Fibroblast of the aortic adventitia (primary cell): ENCODE measurements around the gene TBX4. TPM values are rescaled to one million over a fixed set of nuclear protein-coding genes. Genes with fewer than 3 reads are reported as not detected.

Experiments used
- DNase-seq: peaks from one replicate; pipeline ENCODE4 v3.0.0-alpha.2; 2010; ENCODE audit warnings: low read depth
- H3K4me3 ChIP-seq: 2 replicates; pipeline ENCODE4 v1.5.1; 2011; ENCODE audit warnings: low read depth, mild to moderate bottlenecking, control low read depth, low read length, moderate library complexity
- total RNA-seq: library from RNA; depleted of rRNA; stranded (reverse); fragments of >200 nt; gene quantifications from 2 replicates; pipeline ENCODE4 v1.2.3, GENCODE V29; 2012; ENCODE audit warnings: low replicate concordance
- TF ChIP-seq, protein P1 (sequence below): IDR thresholded peaks from 2 replicates; pipeline ENCODE4 v1.5.1; 2011; ENCODE audit warnings: mild to moderate bottlenecking, low read length, control low read depth, inconsistent platforms; ENCODE audit not compliant: insufficient read depth

Gene TBX4
- total RNA-seq, 1 donor = not detected

DNA sequence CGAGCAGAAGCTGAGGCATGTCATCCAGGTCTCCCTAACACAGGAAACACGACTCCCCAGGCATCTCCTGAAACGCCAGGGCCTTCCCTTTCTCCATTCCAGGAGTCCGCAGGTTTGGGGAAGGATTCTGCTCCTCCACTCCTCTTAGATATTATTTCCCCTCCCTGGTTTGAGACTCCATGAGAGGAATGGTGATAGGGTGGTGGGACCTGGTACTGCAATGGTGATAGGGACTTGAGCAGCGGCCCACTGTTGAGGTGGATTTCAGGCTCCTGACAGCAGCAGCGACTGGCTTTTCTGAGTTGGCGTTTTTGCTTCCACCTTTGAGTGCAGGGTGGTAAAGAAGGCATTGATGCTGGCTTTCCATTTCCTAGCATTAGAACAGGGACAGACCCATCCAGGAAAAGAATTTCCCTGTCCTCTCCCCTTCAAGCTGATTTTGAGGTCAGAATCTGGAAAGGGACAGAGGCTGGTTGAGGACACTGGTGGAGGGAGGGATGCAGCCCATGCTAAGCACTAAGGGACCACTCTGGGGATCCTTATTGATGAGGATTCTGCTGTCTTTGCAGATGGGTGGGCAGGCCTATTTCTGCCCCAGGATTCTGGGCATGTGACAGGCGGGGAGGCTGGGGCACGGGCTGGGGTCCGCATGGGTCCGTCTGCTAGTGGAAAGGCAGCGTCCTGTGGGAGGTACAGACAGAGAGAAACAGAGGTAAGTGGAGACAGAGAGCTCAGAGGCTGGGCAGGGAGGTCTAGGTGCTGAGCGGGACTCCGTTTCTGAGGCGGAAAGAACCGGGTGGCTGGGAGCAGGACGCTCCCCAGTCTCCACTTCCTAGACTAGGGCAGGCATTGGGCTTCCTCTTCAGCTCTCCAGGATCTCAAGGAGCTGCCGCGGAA lies 1.3 kb upstream of the TBX4 start:
- TF ChIP-seq, protein P1, sequence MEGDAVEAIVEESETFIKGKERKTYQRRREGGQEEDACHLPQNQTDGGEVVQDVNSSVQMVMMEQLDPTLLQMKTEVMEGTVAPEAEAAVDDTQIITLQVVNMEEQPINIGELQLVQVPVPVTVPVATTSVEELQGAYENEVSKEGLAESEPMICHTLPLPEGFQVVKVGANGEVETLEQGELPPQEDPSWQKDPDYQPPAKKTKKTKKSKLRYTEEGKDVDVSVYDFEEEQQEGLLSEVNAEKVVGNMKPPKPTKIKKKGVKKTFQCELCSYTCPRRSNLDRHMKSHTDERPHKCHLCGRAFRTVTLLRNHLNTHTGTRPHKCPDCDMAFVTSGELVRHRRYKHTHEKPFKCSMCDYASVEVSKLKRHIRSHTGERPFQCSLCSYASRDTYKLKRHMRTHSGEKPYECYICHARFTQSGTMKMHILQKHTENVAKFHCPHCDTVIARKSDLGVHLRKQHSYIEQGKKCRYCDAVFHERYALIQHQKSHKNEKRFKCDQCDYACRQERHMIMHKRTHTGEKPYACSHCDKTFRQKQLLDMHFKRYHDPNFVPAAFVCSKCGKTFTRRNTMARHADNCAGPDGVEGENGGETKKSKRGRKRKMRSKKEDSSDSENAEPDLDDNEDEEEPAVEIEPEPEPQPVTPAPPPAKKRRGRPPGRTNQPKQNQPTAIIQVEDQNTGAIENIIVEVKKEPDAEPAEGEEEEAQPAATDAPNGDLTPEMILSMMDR = no peak
- no peak for DNase-seq
- no peak overlapping the region for H3K4me3 ChIP-seq

DNA sequence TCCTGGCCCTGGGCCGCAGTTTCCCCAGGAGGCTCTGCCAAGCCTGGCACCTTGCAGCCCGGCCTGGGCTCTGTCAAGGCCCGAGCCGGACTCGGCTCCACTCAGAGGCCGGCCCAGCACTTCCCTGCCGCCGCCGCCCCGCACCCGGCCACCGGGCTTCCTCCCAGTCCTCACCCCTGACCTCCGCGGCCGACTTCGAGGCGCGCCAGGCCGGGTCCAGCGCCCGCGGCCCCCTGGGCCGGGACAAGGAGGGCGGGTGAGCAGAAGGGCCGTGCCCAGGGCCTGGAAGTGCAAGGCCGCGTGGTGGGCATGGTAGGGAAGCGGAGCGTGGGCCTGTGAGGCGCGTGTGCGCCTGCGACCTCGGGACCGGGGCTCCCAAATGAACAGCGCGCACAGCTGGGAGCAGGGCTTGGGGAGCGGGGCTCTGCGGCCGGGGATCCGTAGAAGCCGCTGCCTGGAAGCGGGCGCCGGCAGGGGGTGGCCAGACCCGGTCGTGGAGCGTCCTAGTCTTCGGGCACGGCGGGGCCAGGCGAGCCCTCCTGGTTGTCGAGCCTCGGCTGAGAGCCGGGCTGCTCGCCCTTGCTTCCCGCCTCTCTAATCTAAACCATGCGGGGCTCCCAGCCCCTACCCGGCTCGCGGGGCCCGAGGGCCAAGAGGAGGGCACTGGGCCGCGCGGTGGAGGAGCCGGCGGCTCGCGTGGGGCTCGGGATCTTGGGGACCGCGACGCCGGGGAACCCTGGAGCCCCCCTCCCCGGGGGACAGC lies 503 bp upstream of the TBX4 start:
- TF ChIP-seq, protein P1 = no peak
- no peak for DNase-seq
- H3K4me3 ChIP-seq = no peak overlapping the region

DNA sequence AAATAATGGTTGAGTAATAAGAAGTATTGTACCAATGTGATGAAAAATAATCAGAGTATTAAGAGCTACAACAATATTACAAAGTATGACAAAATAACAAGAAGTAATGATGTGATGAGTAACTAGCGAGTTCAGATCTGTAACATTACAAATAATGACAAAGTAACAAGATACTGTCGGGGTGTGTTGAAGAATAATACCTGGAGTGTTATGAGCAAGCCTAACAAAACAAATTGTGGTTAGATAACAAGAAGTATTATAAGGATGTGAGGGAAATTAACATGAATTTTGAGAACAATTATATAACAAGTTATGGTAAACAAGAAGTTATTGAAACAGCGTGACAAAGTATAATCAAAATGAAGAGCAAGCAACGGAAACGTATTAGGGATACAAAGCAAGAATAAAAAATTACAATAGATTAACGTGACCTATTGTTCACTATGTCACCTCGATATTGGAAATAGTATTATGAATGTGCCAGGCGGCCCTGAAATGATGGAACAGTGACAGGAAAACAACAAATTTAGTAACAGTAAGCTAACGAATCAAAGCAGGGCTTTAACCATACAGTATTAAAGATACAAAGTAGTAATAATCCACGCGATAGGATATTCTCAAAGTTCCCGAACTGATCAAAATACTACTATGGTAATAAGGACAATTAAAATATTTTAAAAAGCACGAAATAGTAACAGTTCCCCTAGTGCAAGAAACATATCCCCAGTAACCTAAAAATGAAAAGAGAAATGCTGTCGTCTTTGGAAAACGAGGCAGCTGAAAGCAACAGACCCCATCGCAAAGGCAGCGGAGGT lies 1.6 kb downstream of the TBX4 start:
- TF ChIP-seq, protein P1 = no peak
- DNase-seq = peak; percentile 9
- no peak overlapping the region for H3K4me3 ChIP-seq

- H3K4me3 ChIP-seq = no peak overlapping the region
- no peak for DNase-seq
- TF ChIP-seq, protein P1 = no peak
Measured at GRCh38 chr17:61454381-61455323, 2.4 kb downstream of the TBX4 start.

- no peak for DNase-seq
- no peak overlapping the region for H3K4me3 ChIP-seq
- TF ChIP-seq, protein P1 = no peak
Measured at GRCh38 chr17:61455324-61456060, 3.3 kb downstream of the TBX4 start.
